ENCODE data around the gene PER2. TPM values are rescaled to one million over a fixed set of nuclear protein-coding genes. Genes with fewer than 3 reads are reported as not detected.
"Not testable (repeated sequence)": the region's sequence is repeated elsewhere in the genome, so short reads cannot be mapped to it uniquely, and the experiment has no call there.

PER2 gene
- total RNA-seq, 4 donors from 2014 or later, result 6.2 to 28.0 (median 12.0) TPM

GRCh38 chr2:238272156-238272555 lies 16.3 kb downstream of the PER2 start:
- intact Hi-C loops (cut with DNase I), result no loop called here
- H3K4me1 ChIP-seq, result peaks cover 0 to 13% (median 4%) of the 10 kb centered on the region in 3 donors
- H3K27me3 ChIP-seq, result no peaks in the 10 kb centered on the region
- DNase-seq, result no peak
- no peaks in the 10 kb centered on the region for H3K9me3 ChIP-seq
- peaks cover 10 to 98% (median 47%) of the 10 kb centered on the region in 3 donors for H3K36me3 ChIP-seq
- no peak overlapping the region for H3K4me3 ChIP-seq
- no peak overlapping the region for H3K27ac ChIP-seq
- TF ChIP-seq CTCF (IDR thresholded peaks at IDR 0.05), result no peak
- no peak for TF ChIP-seq POLR2A (IDR thresholded peaks at IDR 0.05)
- 94% methylated on average over 2 of the region's 4 CpGs; no CpG with 5 or more reads in 1 of the 2 donors for WGBS, 2 donors

GRCh38 chr2:238271686-238272085 lies 16.7 kb downstream of the PER2 start:
- peaks cover 10 to 98% (median 47%) of the 10 kb centered on the region in 3 donors for H3K36me3 ChIP-seq
- DNase-seq; H3K9me3 ChIP-seq; H3K27ac ChIP-seq; intact Hi-C loops (cut with DNase I); H3K4me3 ChIP-seq; H3K27me3 ChIP-seq: not testable (repeated sequence)
- peaks cover 0 to 17% (median 9%) of the 10 kb centered on the region in 3 donors for H3K4me1 ChIP-seq
- 83 to 85% methylated on average over 7 to 8 of the region's 8 CpGs for WGBS, 2 donors

GRCh38 chr2:238271061-238271554 lies 17.3 kb downstream of the PER2 start:
- intact Hi-C loops (cut with DNase I), result no loop called here
- peaks cover 10 to 98% (median 47%) of the 10 kb centered on the region in 3 donors for H3K36me3 ChIP-seq
- H3K4me1 ChIP-seq, result peaks cover 0 to 19% (median 12%) of the 10 kb centered on the region in 3 donors
- no peaks in the 10 kb centered on the region for H3K9me3 ChIP-seq
- H3K27me3 ChIP-seq, result no peaks in the 10 kb centered on the region
- 52 to 83% methylated on average over 1 to 6 of the region's 13 CpGs for WGBS, 2 donors
- no peak overlapping the region for H3K27ac ChIP-seq
- H3K4me3 ChIP-seq, result no peak overlapping the region
- no peak for DNase-seq
- TF ChIP-seq CTCF (IDR thresholded peaks at IDR 0.05), result no peak
- TF ChIP-seq POLR2A (IDR thresholded peaks at IDR 0.05), result no peak

GRCh38 chr2:238270606-238271005 lies 17.8 kb downstream of the PER2 start:
- Histone ChIP-seq H3K4me3 (no peak overlapping the region), H3K27me3 (no peaks in the 10 kb centered on the region), H3K4me1 (peaks cover 0 to 19% (median 12%) of the 10 kb centered on the region in 3 donors), H3K36me3 (peaks cover 10 to 98% (median 47%) of the 10 kb centered on the region in 3 donors), H3K27ac (no peak overlapping the region), H3K9me3 (no peaks in the 10 kb centered on the region)
- DNase-seq, result no peak
- WGBS, 2 donors, result 80 to 82% methylated on average over 6 to 7 of the region's 9 CpGs
- TF ChIP-seq POLR2A (IDR thresholded peaks at IDR 0.05), result no peak
- TF ChIP-seq CTCF (IDR thresholded peaks at IDR 0.05), result no peak
- intact Hi-C loops (cut with DNase I), result no loop called here

GRCh38 chr2:238269741-238270140 lies 18.7 kb downstream of the PER2 start:
- H3K27me3 ChIP-seq, result no peaks in the 10 kb centered on the region
- WGBS, 2 donors, result 67 to 86% methylated on average over 5 to 6 of the region's 6 CpGs
- no peaks in the 10 kb centered on the region for H3K9me3 ChIP-seq
- TF ChIP-seq CTCF (IDR thresholded peaks at IDR 0.05) (no peak), POLR2A (IDR thresholded peaks at IDR 0.05) (no peak)
- H3K27ac ChIP-seq, result no peak overlapping the region
- peaks cover 10 to 98% (median 42%) of the 10 kb centered on the region in 3 donors for H3K36me3 ChIP-seq
- DNase-seq, result no peak
- intact Hi-C loops (cut with DNase I), result no loop called here
- peaks cover 0 to 19% (median 12%) of the 10 kb centered on the region in 3 donors for H3K4me1 ChIP-seq
- H3K4me3 ChIP-seq, result no peak overlapping the region

Measured in esophagus squamous epithelium (tissue), 5 donors.